ENCODE measurements around the gene DOLPP1. TPM values are rescaled to one million over a fixed set of nuclear protein-coding genes. Genes with fewer than 3 reads are reported as not detected.
A peak's percentile ranks its signal among the peaks of the same experiment; 100 is the strongest.

DOLPP1 gene
- total and polyA plus RNA-seq, 2 of the 13 experiments (the other 11 are each of a cell fraction or from before 2014, with no cell fraction given), result 21.0 to 34.1 TPM

- TF ChIP-seq PHF5A (CRISPR knock-in tag; IDR thresholded peaks at IDR 0.05; ENCODE audit: low read depth, unreplicated experiment), result no peak
- TF ChIP-seq ZNF430 (CRISPR knock-in tag; IDR thresholded peaks at IDR 0.05), result peak; percentile 86; the same call in 1 of the 2 replicates
- peak; percentile 97 for TF ChIP-seq RARA (CRISPR knock-in tag; IDR thresholded peaks at IDR 0.05)
- no peak for TF ChIP-seq CHD2 (IDR thresholded peaks at IDR 0.05; ENCODE audit: low read depth, low read length)
- TF ChIP-seq ZFP90 (CRISPR knock-in tag; IDR thresholded peaks at IDR 0.05; ENCODE audit: borderline replicate concordance), result 0 out of 2 replicates have a peak, but pooled peaks have one; percentile 51
- TF ChIP-seq MTA1 (CRISPR knock-in tag; IDR thresholded peaks at IDR 0.05; ENCODE audit: borderline replicate concordance), result peak; percentile 93; the same call in 1 of the 2 replicates
- peak; percentile 75 for TF ChIP-seq FOXO1 (CRISPR knock-in tag; IDR thresholded peaks at IDR 0.05)
- TF ChIP-seq HHEX (CRISPR knock-in tag; IDR thresholded peaks at IDR 0.05), result no peak
- no peak for TF ChIP-seq ZNF138 (CRISPR knock-in tag; IDR thresholded peaks at IDR 0.05; ENCODE audit: low read depth)
- no peak for TF ChIP-seq ZNF484 (CRISPR knock-in tag; IDR thresholded peaks at IDR 0.05; ENCODE audit: borderline replicate concordance, low read depth)
- no peak for TF ChIP-seq RFX5 (IDR thresholded peaks at IDR 0.05; ENCODE audit: low read depth, low read length)
- peak; percentile 65; the same call in 1 of the 2 replicates for TF ChIP-seq RFXAP (CRISPR knock-in tag; IDR thresholded peaks at IDR 0.05; ENCODE audit: borderline replicate concordance)
- TF ChIP-seq MTERF4 (CRISPR knock-in tag; IDR thresholded peaks at IDR 0.05), result no peak
- no peak for TF ChIP-seq BHLHE40 (IDR thresholded peaks at IDR 0.05; ENCODE audit: low read length)
- no peak for TF ChIP-seq ZNF224 (CRISPR knock-in tag; IDR thresholded peaks at IDR 0.05)
- no peak for TF ChIP-seq POLR2G (IDR thresholded peaks at IDR 0.05; ENCODE audit: low read depth, low read length)
- TF ChIP-seq TFDP1 (CRISPR knock-in tag; IDR thresholded peaks at IDR 0.05; ENCODE audit: borderline replicate concordance), result peak; percentile 71; the same call in 1 of the 2 replicates
- peak; percentile 86 for TF ChIP-seq NR2C2 (CRISPR knock-in tag; IDR thresholded peaks at IDR 0.05; ENCODE audit: borderline replicate concordance)
- no peak for TF ChIP-seq BRCA1 (CRISPR knock-in tag; IDR thresholded peaks at IDR 0.05)
- no peak for TF ChIP-seq ZBTB3 (CRISPR knock-in tag; IDR thresholded peaks at IDR 0.05; ENCODE audit: borderline replicate concordance, low read depth)
- TF ChIP-seq NFYC (CRISPR knock-in tag; IDR thresholded peaks at IDR 0.05), result peak; percentile 35
- peak; percentile 56 to 83 for TF ChIP-seq NR2F1 (CRISPR knock-in tag; IDR thresholded peaks at IDR 0.05)
- TF ChIP-seq ZNF737 (CRISPR knock-in tag; IDR thresholded peaks at IDR 0.05; ENCODE audit: borderline replicate concordance), result no peak
- TF ChIP-seq ZNF652 (CRISPR knock-in tag; IDR thresholded peaks at IDR 0.05; ENCODE audit: borderline replicate concordance, low read depth), result 0 out of 2 replicates have a peak, but pooled peaks have one; percentile 8
- TF ChIP-seq CCAR2 (optimal IDR thresholded peaks at IDR 0.05; ENCODE audit: low read depth, low read length), result no peak
- no peak for TF ChIP-seq RAD21 (CRISPR knock-in tag; IDR thresholded peaks at IDR 0.05)
- 0 out of 2 replicates have a peak, but pooled peaks have one; percentile 66 for TF ChIP-seq ZSCAN25 (CRISPR knock-in tag; IDR thresholded peaks at IDR 0.05)
- 0 out of 2 replicates have a peak, but pooled peaks have one; percentile 19 for TF ChIP-seq ELF1 (CRISPR knock-in tag; IDR thresholded peaks at IDR 0.05)
- no peak for TF ChIP-seq ZNF557 (CRISPR knock-in tag; IDR thresholded peaks at IDR 0.05)
- peak; percentile 83 for TF ChIP-seq GATAD2A (CRISPR knock-in tag; IDR thresholded peaks at IDR 0.05)
- TF ChIP-seq ZNF619 (CRISPR knock-in tag; IDR thresholded peaks at IDR 0.05), result 0 out of 2 replicates have a peak, but pooled peaks have one; percentile 37
- TF ChIP-seq HNRNPK (IDR thresholded peaks at IDR 0.05; ENCODE audit: low read depth, low read length, poor library complexity, severe bottlenecking), result no peak
- TF ChIP-seq ZNF556 (CRISPR knock-in tag; IDR thresholded peaks at IDR 0.05; ENCODE audit: borderline replicate concordance), result peak; percentile 97; the same call in 1 of the 2 replicates
Observed at GRCh38 chr9:129064499-129064908, 16.4 kb upstream of the DOLPP1 start (continued).

Data from HepG2 (cell line).